Liver (tissue), 9 donors: Measurements from ENCODE around the gene E2F3. TPM values are rescaled to one million over a fixed set of nuclear protein-coding genes. Genes with fewer than 3 reads are reported as not detected.

Experiments
- DNase-seq: peaks from one replicate; pipeline ENCODE4 v3.0.0-alpha.2; 2017; ENCODE audit warnings: low spot score
- H3K27ac ChIP-seq, 2 donors: one replicate each; pipeline ENCODE4 v1.7.0; 2013; ENCODE audit warnings: inconsistent platforms in 2 of 2, low read length in 2 of 2, control low read depth in 1 of 2, low read depth in 1 of 2, mild to moderate bottlenecking in 1 of 2
- H3K27me3 ChIP-seq, 4 donors: one replicate each; pipeline versions ENCODE4 v1.6.1 to v1.7.0; 2013; ENCODE audit warnings: low read length in 3 of 4, inconsistent platforms in 1 of 4, mild to moderate bottlenecking in 1 of 4, moderate library complexity in 1 of 4; ENCODE audit not compliant: control insufficient read depth in 4 of 4, insufficient read depth in 4 of 4
- H3K36me3 ChIP-seq, 4 donors: one replicate each; pipeline versions ENCODE4 v1.6.1 to v1.7.0; 2013; ENCODE audit warnings: low read length in 3 of 4, mild to moderate bottlenecking in 3 of 4, low read depth in 1 of 4, moderate library complexity in 1 of 4; ENCODE audit not compliant: control insufficient read depth in 4 of 4, insufficient read depth in 3 of 4
- H3K4me1 ChIP-seq, 4 donors: one replicate each; pipeline versions ENCODE4 v1.6.1 to v1.7.0; 2013; ENCODE audit warnings: low read length in 3 of 4, mild to moderate bottlenecking in 3 of 4, moderate library complexity in 1 of 4; ENCODE audit not compliant: control insufficient read depth in 4 of 4, insufficient read depth in 4 of 4
- H3K4me3 ChIP-seq, 3 donors: one replicate each; pipeline versions ENCODE4 v1.6.1 to v1.7.0; 2013; ENCODE audit warnings: low read length in 3 of 3, control low read depth in 1 of 3, low read depth in 1 of 3, mild to moderate bottlenecking in 1 of 3
- H3K9ac ChIP-seq, 2 donors: one replicate each; pipeline ENCODE4 v1.7.0; 2013; ENCODE audit warnings: low read length in 2 of 2, mild to moderate bottlenecking in 2 of 2, moderate library complexity in 2 of 2, control low read depth in 1 of 2, low read depth in 1 of 2
- H3K9me3 ChIP-seq, 4 donors: one replicate each; pipeline versions ENCODE4 v1.6.1 to v1.7.0; 2013; ENCODE audit warnings: low read length in 3 of 4; ENCODE audit not compliant: control insufficient read depth in 4 of 4
- CTCF ChIP-seq: fragments of 150-350 bp; IDR thresholded peaks from 2 replicates; pipeline ENCODE4 v1.5.1; 2017; ENCODE audit warnings: improper control_type of control experiment, low read depth, low read length; ENCODE audit not compliant: missing input control
- EGR1 ChIP-seq, 2 donors: IDR thresholded peaks; 2 replicates each; pipeline ENCODE4 v1.6.1; 2016 to 2018; ENCODE audit warnings: antibody characterized with exemption in 2 of 2, low read depth in 2 of 2
- FOXA1 ChIP-seq: IDR thresholded peaks from 2 replicates; pipeline ENCODE4 v1.6.1; 2016; ENCODE audit warnings: antibody characterized with exemption
- FOXA2 ChIP-seq: IDR thresholded peaks from 2 replicates; pipeline ENCODE4 v1.6.1; 2016; ENCODE audit warnings: antibody characterized with exemption
- GABPA ChIP-seq, 2 donors: IDR thresholded peaks in 1 of 2; conservative IDR thresholded peaks in 1 of 2; 2 replicates each; pipeline ENCODE4 v1.6.1; 2016; ENCODE audit warnings: antibody characterized with exemption in 2 of 2, mild to moderate bottlenecking in 1 of 2, moderate library complexity in 1 of 2
- HNF4A ChIP-seq, 2 donors: conservative IDR thresholded peaks; 2 replicates each; pipeline ENCODE4 v1.6.1; 2016; ENCODE audit warnings: antibody characterized with exemption in 2 of 2, mild to moderate bottlenecking in 2 of 2
- HNF4G ChIP-seq: IDR thresholded peaks from 2 replicates; pipeline ENCODE4 v1.6.1; 2016; ENCODE audit warnings: antibody characterized with exemption
- JUND ChIP-seq, 2 donors: IDR thresholded peaks; 2 replicates each; pipeline ENCODE4 v1.6.1; 2016; ENCODE audit warnings: antibody characterized with exemption in 2 of 2
- NR2F2 ChIP-seq: IDR thresholded peaks from 2 replicates; pipeline ENCODE4 v1.6.1; 2016; ENCODE audit warnings: antibody characterized with exemption
- RAD21 ChIP-seq, 2 donors: IDR thresholded peaks; 2 replicates each; pipeline ENCODE4 v1.6.1; 2016; ENCODE audit warnings: antibody characterized with exemption in 2 of 2, mild to moderate bottlenecking in 2 of 2
- REST ChIP-seq: IDR thresholded peaks from 2 replicates; pipeline ENCODE4 v1.6.1; 2016; ENCODE audit warnings: antibody characterized with exemption, mild to moderate bottlenecking
- RXRA ChIP-seq, 2 donors: IDR thresholded peaks; 2 replicates each; pipeline ENCODE4 v1.6.1; 2017 to 2018; ENCODE audit warnings: antibody characterized with exemption in 2 of 2, mild to moderate bottlenecking in 1 of 2
- SP1 ChIP-seq: IDR thresholded peaks from 2 replicates; pipeline ENCODE4 v1.6.1; 2018; ENCODE audit warnings: antibody characterized with exemption, mild to moderate bottlenecking
- TAF1 ChIP-seq: conservative IDR thresholded peaks from 2 replicates; pipeline ENCODE4 v1.6.1; 2016; ENCODE audit warnings: antibody characterized with exemption, mild to moderate bottlenecking
- YY1 ChIP-seq: IDR thresholded peaks from 2 replicates; pipeline ENCODE4 v1.6.1; 2016; ENCODE audit warnings: antibody characterized with exemption, mild to moderate bottlenecking
- ZBTB33 ChIP-seq: IDR thresholded peaks from 2 replicates; pipeline ENCODE4 v1.6.1; 2016; ENCODE audit warnings: antibody characterized with exemption
- WGBS: extraction: QIAGEN DNeasy Blood & Tissue Kit; methylation state at CpG from one replicate; pipeline ENCODE4 v1.1.7; 2013; 5-methylcytosine and 5-hydroxymethylcytosine counted together
- polyA plus RNA-seq, 2 donors: library from polyadenylated mRNA; stranded (reverse) in 1 of 2; unstranded in 1 of 2; fragments of 200-250 nt in 1 of 2; fragments of >200 nt in 1 of 2; fragmentation: Nextera tagmentation in 1 of 2; extraction: Ambion mirVana in 1 of 2; gene quantifications; one replicate each; pipeline versions ENCODE4 v1.2.1 to v1.2.3, GENCODE V29; 2013 to 2015
- total RNA-seq, 2 donors: library from RNA; depleted of rRNA; stranded (reverse); fragments of >200 nt; gene quantifications; one replicate each; pipeline ENCODE4 v1.2.3, GENCODE V29; 2014
- TF ChIP-seq, protein P1 (sequence below): IDR thresholded peaks from 2 replicates; pipeline ENCODE4 v1.6.1; 2016; ENCODE audit warnings: antibody characterized with exemption
- TF ChIP-seq, protein P2 (sequence below): IDR thresholded peaks from 2 replicates; pipeline ENCODE4 v1.6.1; 2016; ENCODE audit warnings: antibody characterized with exemption
- donor health status: healthy.
- donor health status: healthy.
- donor health status: healthy.
- donor health status: healthy.
- donor health status: healthy.

E2F3 gene
- total and polyA plus RNA-seq, 4 donors: 1.4 to 5.0 (median 1.9) TPM

DNA sequence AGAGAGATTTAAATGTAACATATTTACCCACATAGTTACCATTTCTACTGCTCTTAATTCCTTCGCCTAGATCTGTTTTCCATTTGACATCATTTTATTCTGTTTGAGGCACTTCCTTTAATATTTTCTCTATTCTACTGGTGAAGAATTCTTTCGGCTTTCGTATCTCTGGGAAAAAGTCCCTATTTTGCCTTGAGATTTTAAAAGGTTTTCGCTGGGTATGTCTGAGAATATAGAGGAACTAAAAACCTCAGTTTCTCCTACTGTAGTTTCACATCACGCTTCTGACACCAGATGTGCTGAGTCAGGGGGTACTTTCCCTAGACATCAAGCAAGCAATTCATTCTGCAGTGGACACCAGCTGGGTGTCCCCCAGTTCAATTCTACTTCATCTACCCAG, 61.7 kb downstream of the E2F3 start:
- H3K4me3 ChIP-seq: no peak overlapping the region
- 89% methylated on average over 5 of the region's 5 CpGs for WGBS

More for the DNA sequence above, 61.7 kb downstream of the E2F3 start:
- Histone ChIP-seq H3K4me1 (no peaks in the 10 kb centered on the region), H3K36me3 (no peaks in the 10 kb centered on the region), H3K9me3 (no peaks in the 10 kb centered on the region), H3K27ac (no peak overlapping the region), H3K9ac (no peak overlapping the region), H3K27me3 (no peaks in the 10 kb centered on the region)
- DNase-seq: no peak
- TF ChIP-seq CTCF (no peak), EGR1 (IDR thresholded peaks at IDR 0.05; ENCODE audit: low read depth in 2 of 2) (no peak), RXRA (IDR thresholded peaks at IDR 0.05) (no peak), HNF4A (conservative IDR thresholded peaks at IDR 0.05) (no peak), REST (no peak), FOXA2 (no peak), FOXA1 (no peak), GABPA (IDR thresholded peaks at IDR 0.05 in 1 of 2, conservative IDR thresholded peaks at IDR 0.05 in 1 of 2) (no peak), HNF4G (no peak), RAD21 (IDR thresholded peaks at IDR 0.05) (no peak), YY1 (no peak), TAF1 (no peak), NR2F2 (no peak), JUND (IDR thresholded peaks at IDR 0.05) (no peak), SP1 (no peak), ZBTB33 (no peak)
- TF ChIP-seq, protein P1, sequence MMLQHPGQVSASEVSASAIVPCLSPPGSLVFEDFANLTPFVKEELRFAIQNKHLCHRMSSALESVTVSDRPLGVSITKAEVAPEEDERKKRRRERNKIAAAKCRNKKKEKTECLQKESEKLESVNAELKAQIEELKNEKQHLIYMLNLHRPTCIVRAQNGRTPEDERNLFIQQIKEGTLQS: no peak
- TF ChIP-seq, protein P2, sequence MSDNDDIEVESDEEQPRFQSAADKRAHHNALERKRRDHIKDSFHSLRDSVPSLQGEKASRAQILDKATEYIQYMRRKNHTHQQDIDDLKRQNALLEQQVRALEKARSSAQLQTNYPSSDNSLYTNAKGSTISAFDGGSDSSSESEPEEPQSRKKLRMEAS: no peak
